ACHN (cell line): Measurements from ENCODE around the gene FKBP4.
"Not testable (repeated sequence)": the region's sequence is repeated elsewhere in the genome, so short reads cannot be mapped to it uniquely, and the experiment has no call there.

Experiments
- DNase-seq: peaks from one replicate; pipeline ENCODE4 v3.0.0-alpha.2; 2015
- in situ Hi-C: cut with HindIII; loops from 2 replicates; pipeline ENCODE4 v1.10.0; 2017; ENCODE audit warnings: low sequenced_read_pairs, low pct_ligation_motif_present, low pct_unique_long_range_greater_than_20kb

The FKBP4 gene

GRCh38 chr12:2794736-2795289 is at the start of gene FKBP4:
Gene FKBP4 (plus strand): TSS chr12:2794970. CDS start chr12:2795140, 170 bp downstream.
- peak; percentile 94 for DNase-seq
- in situ Hi-C loops: no loop called here

- DNase-seq: no peak
- in situ Hi-C loops: no loop called here
Observed at GRCh38 chr12:2745655-2746054, 49.1 kb upstream of the FKBP4 start.

GRCh38 chr12:2749580-2749979 is 45.2 kb upstream of the FKBP4 start:
- DNase-seq: no peak
- in situ Hi-C loops: no loop called here

DNA sequence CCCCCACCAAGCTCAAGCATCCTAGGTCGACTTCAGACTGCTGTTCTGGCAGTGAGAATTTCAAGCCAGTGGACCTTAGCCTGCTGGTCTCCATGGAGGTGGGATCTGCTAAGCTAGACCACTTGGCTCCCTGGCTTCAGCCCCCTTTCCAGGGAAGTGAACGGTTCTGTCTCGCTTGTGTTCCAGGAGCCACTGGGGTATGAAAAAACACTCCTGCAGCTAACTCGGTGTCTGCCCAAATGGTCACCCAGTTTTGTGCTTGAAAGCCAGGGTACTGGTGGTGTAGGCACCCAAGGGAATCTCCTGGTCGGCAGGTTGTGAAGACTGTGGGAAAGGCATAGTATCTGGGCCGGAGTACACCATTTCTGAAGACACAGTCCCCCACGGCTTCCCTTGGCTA is 44.6 kb upstream of the FKBP4 start:
- DNase-seq: no peak
- in situ Hi-C loops: no loop called here

DNA sequence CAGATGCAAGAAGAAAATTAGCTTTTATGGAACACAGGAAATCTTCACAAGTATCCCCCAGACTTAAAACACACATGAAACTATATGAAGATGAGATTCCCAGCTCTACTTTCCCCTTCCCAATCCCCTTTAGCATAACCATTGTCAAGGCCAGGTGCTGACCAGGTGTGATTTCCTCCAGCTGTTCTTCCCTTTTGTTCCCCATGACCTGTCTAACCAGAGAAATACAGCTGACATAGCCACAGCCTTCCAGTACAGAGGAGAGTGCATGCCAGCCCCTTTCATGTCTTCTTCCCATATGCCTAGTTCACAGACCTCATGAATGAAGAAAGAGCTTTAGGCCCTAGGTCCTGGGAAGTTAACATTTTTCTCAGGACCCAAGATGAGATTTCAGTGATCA is 43.5 kb upstream of the FKBP4 start:
- DNase-seq: no peak

GRCh38 chr12:2751686-2752085 is 43.1 kb upstream of the FKBP4 start:
- DNase-seq: no peak
- in situ Hi-C loops: no loop called here

More for the DNA sequence above, 43.5 kb upstream of the FKBP4 start:
- in situ Hi-C loops: no loop called here

DNA sequence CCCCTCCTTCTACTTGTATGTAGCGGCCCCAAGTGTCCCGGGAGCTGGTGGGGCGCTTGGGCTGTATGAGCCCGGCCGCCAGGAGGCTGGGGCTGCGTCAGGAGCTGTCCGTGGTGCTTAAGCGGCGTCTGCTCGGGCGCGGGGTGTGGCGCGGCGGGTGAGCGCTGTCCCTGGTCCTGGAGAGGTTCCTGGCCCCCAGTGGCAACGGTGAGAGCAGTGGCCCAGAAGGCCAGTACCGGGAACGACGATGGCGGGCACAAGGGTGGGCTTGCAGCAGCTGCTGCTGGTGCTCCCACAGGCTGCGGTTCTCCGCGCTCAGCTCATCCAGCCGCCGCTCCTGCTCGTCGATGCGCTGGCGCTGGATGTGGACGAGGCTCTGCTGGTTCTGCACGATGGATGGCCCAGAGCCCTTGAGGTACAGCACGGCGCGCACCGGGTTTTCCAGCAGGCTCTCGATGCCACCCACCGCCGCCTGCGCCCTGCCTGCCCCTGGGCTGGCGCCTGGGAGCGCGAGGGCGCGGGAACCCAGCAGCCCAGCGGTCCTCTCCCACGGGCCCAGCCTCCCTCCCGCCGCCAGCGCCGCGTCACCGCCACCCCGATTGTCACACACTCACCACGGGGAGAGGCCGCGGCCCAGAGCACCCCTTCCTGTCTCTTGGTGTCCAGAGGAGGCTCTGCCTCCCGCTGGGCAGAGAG is 41.9 kb upstream of the FKBP4 start:
- in situ Hi-C loops: no loop called here
- peak; percentile 82 for DNase-seq

GRCh38 chr12:2753536-2753935 is 41.2 kb upstream of the FKBP4 start:
- in situ Hi-C loops: no loop called here
- DNase-seq: no peak

- no peak for DNase-seq
- in situ Hi-C loops: no loop called here
Observed at GRCh38 chr12:2754208-2754607, 40.6 kb upstream of the FKBP4 start.

GRCh38 chr12:2756756-2757155 is 38.0 kb upstream of the FKBP4 start:
- no peak for DNase-seq
- in situ Hi-C loops: no loop called here

DNA sequence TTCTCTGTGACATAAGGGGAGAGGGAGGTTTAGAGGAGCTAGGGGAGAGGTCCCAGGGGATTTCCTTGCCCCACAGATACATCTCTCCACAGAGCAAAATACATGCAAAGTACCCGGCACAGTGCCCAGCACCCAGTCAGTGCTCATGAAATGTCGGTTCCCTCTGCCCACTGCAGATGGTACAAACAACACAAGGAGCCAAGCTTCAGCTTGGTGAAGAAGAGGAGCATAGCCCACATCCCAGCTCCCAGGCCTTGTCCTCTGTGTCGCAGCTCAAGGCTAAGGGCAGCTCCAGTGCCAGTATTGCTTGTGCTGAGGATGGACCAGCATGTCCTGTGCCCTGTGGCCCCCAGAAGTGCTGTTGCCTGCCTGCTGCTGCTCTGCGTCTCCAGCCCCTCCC is 35.0 kb upstream of the FKBP4 start:
- DNase-seq: no peak
- in situ Hi-C loops: no loop called here

DNA sequence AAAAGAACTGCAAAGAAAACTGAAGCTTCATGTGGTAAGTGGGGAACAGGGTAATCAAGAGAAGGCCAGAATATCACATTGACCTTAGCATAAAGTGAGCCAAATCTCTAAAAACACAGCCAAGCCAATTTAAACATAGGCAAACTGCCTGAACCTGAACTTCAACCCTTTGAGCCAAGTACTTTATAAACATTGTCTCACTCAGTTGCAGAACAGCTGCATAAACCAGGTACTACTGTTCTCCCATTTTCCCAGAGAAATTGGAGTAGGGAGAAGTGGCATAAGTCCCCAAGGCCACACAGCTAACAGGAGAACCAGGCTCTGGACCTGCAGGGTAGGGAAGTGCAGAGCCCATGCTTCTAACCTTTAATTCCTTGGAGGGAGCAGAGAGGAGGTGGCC is 30.4 kb upstream of the FKBP4 start:
- in situ Hi-C loops: no loop called here
- no peak for DNase-seq

DNA sequence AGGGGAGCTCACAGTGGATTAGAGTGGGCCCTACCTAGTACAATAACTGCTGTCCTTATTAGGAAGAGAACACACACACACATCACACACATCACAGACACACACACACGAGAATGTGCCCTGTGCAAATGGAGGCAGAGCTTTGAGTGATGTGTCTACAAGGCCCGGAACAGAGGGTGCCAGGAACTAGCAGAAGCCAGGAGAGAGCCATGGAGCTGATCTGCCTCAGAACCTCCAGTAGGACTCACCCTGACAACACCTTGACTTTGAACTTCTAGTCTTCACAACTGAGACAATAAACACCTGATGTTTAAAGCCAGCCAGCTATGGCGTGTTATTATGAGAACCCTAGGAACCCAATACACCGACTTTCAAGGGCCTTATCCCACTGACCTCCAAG is 29.7 kb upstream of the FKBP4 start:
- in situ Hi-C loops: no loop called here
- no peak for DNase-seq

- DNase-seq: no peak
- in situ Hi-C loops: no loop called here
Observed at GRCh38 chr12:2765608-2766007, 29.2 kb upstream of the FKBP4 start.

- in situ Hi-C loops: no loop called here
- DNase-seq: no peak
Observed at GRCh38 chr12:2768224-2768961, 26.4 kb upstream of the FKBP4 start.

GRCh38 chr12:2769866-2770533 is 24.8 kb upstream of the FKBP4 start:
- no peak for DNase-seq
- in situ Hi-C loops: no loop called here

DNA sequence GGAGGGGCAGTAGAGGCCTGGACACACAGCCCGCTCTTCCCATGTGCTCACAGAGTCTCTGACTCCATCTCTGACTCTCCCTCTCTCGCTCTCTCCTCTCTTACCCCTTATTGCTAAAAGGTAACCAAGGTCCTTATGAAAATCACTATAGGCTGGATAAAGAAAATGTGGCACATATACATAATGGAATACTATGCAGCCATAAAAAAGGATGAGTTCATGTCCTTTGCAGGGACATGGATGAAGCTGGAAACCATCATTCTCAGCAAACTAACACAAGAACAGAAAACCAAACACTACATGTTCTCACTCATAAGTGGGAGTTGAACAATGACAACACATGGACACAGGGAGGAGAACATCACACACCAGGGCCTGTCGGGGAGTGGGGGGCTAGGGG is 24.2 kb upstream of the FKBP4 start:
- in situ Hi-C loops, DNase-seq: not testable (repeated sequence)

DNA sequence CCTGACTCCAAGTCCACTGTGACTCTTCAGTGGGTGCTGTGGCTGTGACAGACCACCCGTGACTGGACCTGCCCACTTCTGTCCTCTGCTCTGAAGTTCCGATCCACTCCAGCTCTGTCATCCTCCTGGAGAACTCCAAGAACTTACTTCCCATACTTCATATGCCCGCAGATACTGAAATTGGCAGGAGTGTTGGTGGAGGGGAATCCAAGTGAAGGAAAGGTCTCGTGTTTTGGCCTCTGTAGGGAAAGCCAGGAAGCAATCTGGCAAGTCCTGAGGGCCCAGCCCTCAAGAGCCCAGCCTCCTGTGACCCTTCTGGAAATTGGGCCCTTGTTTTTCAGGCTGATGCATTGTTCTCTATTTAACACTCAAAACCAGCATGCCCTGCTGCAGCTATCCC is 22.4 kb upstream of the FKBP4 start:
- in situ Hi-C loops: no loop called here
- DNase-seq: no peak

- in situ Hi-C loops: no loop called here
- no peak for DNase-seq
Observed at GRCh38 chr12:2773199-2773875, 21.4 kb upstream of the FKBP4 start.
